Measurements from ENCODE around the gene ERBB4.

DNA sequence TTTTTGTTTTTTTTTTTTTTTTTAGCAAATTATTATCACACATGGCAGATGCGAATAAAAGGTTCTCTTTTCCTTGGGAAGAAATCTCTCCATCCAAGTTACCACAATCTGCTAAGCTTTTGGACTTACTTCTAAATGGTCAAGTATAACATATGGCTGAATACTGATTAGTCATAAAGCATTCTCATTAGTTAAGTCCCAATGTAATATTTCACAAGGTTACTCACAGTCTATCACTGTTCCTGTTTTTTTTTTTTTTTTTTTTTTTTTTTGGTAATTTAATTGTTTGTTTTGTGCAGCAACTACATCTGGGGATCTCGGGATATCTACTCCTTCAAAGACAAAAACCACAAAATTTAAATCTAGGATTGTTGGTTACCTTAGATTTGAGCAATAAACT is 1210.5 kb downstream of the ERBB4 start:
- TF ChIP-seq POLR2AphosphoS5 (IDR thresholded peaks at IDR 0.05; ENCODE audit: low read depth, low read length), result no peak
- TF ChIP-seq, protein P1, sequence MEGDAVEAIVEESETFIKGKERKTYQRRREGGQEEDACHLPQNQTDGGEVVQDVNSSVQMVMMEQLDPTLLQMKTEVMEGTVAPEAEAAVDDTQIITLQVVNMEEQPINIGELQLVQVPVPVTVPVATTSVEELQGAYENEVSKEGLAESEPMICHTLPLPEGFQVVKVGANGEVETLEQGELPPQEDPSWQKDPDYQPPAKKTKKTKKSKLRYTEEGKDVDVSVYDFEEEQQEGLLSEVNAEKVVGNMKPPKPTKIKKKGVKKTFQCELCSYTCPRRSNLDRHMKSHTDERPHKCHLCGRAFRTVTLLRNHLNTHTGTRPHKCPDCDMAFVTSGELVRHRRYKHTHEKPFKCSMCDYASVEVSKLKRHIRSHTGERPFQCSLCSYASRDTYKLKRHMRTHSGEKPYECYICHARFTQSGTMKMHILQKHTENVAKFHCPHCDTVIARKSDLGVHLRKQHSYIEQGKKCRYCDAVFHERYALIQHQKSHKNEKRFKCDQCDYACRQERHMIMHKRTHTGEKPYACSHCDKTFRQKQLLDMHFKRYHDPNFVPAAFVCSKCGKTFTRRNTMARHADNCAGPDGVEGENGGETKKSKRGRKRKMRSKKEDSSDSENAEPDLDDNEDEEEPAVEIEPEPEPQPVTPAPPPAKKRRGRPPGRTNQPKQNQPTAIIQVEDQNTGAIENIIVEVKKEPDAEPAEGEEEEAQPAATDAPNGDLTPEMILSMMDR (IDR thresholded peaks at IDR 0.05), result no peak
